LNCaP clone FGC (cell line): ENCODE measurements around the gene ROCK1.

Source experiments
- DNase-seq: peaks from one replicate; pipeline ENCODE4 v3.0.0-alpha.2; 2011; ENCODE audit warnings: low read depth
- H3K4me3 ChIP-seq: 2 replicates; pipeline ENCODE4 v1.5.1; 2011; ENCODE audit warnings: mild to moderate bottlenecking, low read depth, low read length, control low read depth
- CTCF ChIP-seq: IDR thresholded peaks from 2 replicates; pipeline ENCODE4 v1.5.1; 2012; ENCODE audit warnings: mild to moderate bottlenecking; ENCODE audit not compliant: control insufficient read depth, insufficient read depth; ENCODE audit errors: extremely low read depth

The ROCK1 gene

DNA sequence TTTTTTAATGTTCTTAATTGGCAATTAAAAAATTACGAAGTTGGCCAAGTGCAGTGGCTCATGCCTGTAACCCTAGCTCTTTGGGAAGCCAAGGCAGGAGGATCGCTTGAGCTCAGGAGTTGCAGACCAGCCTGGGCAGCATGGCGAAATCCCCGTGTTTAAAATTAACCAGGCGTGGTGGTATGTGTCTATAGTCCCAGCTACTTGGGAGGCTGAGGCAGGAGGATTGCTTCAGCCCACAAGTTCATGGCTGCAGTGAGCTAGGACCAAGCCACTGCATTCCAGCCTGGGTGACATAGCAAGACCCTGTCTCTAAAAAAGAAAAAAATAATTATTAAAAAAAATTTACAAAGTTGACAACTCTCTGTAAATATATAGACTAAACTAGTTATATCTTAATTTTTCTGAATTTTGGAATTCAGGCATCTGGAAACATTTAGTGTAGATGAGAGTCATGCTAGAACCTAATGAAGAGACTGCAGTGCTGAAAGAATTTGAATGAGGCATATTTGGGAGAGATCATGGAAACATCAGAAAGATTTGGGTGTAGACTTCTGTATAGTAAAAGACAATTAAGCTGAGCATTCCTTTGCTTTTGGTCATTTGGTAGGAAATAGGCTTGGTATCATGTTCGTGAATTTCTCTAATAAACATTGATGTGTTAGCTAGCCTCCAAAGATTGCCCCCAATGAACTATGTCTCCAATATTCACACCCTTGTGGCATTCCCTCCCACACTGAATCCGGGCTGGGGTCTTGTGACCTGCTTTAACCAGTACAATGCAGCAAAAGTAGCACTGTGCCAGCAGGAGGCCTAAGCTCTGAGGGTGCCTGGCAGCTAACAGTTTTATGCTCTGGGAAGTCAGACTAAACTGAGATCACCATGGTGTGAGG, 4.2 kb upstream of the ROCK1 start:
- no peak for DNase-seq
- TF ChIP-seq CTCF, result no peak
- no peak overlapping the region for H3K4me3 ChIP-seq

GRCh38 chr18:21112543-21113105, 1.0 kb upstream of the ROCK1 start:
- H3K4me3 ChIP-seq, result peak overlapping the region; percentile 90
- TF ChIP-seq CTCF, result no peak
- no peak for DNase-seq

DNA sequence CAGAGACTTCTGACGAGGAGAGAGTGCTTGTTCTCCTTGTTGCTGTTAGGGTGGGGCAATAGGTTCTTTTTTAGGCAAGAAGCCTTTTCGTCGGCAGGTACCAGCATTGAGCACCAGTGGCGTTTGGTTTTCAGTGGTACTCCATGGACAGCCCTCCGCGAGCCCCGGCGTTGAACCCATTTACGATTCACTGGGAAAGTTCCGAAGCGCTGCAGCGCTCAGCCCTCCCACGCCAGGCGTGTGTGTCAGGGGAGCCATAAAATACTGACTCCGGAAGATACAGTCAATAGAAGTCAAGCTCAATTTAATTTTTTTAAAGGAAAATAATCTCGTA, 494 bp upstream of the ROCK1 start:
- peak overlapping the region; percentile 90 for H3K4me3 ChIP-seq
- TF ChIP-seq CTCF, result no peak
- DNase-seq, result no peak

DNA sequence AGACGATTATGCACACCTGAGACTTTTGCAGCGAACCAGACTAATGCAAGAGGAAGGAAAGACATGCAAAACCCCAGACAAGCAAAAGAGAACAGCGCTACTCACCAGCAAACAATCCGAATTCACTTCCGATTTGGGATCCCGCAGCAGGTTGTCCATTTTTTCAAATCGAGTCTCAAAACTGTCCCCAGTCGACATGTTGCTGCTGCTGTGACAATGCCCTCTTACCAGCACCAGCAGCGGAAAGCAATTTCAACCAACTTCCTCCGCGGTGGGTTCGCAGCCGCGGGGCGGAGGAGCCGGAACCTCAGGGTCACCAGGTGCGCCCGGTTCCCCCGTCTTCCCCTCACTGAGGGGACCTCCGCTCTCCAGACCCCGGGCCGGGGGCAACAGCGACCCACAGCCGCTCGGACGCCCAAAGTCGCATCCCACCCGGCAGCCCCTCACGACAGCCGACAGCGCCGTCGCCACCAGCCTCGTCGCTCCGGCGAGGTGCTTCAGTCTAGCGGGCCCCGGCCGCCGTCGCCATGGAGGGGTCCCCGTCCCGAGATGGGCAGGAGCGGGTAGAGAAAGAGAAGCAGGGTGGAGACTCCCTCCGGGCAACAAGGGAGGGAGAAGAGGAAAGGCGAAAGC, 784 bp downstream of the ROCK1 start:
- peak; percentile 11 for DNase-seq
- H3K4me3 ChIP-seq, result peak overlapping the region; percentile 90
- no peak for TF ChIP-seq CTCF

DNA sequence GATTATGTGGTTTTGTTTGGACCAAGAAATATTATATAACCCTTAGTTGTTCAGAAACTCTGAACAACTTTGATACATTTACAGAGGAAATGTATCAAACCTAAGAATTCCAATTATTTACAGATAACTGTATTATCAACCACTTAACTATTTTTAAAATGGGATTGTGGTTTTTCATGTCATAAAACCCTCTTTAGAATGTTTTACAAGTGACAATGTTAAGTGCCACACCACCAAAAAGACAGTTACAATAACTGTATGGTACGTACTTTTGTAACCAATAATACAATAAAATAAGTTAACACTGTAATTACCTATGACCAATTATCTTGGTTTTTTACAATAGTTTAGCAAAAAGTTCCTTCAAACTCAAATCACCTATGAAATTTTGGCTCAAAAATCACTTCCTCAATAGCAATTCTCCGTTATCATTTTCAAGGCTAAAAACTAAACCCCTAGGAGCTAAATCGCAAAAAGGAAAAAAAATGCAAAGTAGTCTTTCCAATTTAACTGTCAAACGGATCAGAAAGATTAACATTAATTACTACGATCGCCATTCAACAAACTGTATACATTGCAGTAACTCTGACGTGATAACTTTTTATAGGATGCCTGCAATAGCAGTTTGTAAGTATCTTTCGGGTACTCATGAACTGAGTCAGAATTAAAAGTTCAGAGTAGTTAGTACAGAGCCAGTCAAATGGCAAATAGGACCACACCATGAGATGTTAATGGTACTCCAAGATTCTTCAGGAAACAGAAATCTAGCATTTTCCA, 1.5 kb downstream of the ROCK1 start:
- peak overlapping the region; percentile 90 for H3K4me3 ChIP-seq
- DNase-seq, result no peak
- no peak for TF ChIP-seq CTCF

DNA sequence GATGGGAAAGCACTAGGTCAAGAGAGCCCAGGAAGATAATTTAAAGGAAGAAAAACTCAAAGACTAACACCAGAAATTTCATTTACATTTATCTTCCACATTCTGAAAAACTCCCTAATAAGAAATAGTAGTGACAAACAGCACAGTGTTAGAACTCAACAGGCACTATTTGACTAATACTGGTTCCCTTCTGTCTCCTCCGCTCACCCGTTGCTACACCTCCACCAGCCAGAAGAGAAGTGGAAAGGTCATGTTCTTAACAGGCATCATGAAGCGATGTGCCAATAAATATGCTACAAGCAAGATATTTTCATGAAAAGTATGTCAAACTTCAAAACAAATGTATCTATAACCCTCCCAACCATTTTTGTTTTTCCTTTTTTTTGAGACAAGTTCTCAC, 5.7 kb downstream of the ROCK1 start:
- no peak overlapping the region for H3K4me3 ChIP-seq
- DNase-seq, result no peak
- no peak for TF ChIP-seq CTCF
